Pancreas (tissue), 10 donors: Measurements from ENCODE around the gene BAHD1. TPM values are rescaled to one million over a fixed set of nuclear protein-coding genes. Genes with fewer than 3 reads are reported as not detected.

Experiments
- ATAC-seq, 4 donors: fragments of 200-7000 bp; cut with Tn5 transposase; one replicate each; pipeline versions ENCODE4 v1.8.0 to v1.9.1; 2020; ENCODE audit warnings: mild to moderate bottlenecking in 4 of 4, moderate library complexity in 4 of 4
- DNase-seq, 6 donors: peaks; one replicate each; pipeline ENCODE4 v3.0.0-alpha.2; 2020
- FAIRE-seq: peaks from 2 replicates; lab custom pipeline; 2012; peaks lifted over from hg19 to GRCh38; lab: Jason Lieb, UNC
- H3K27ac ChIP-seq, 4 donors: fragments of 200-600 bp; sonication (generic); 1 replicate in 3 of 4; 2 replicates in 1 of 4; pipeline versions ENCODE4 v1.5.0 to v1.8.0; 2020
- H3K27me3 ChIP-seq, 4 donors: fragments of 200-600 bp; one replicate each; pipeline ENCODE4 v1.8.0; 2021
- H3K36me3 ChIP-seq, 3 donors: fragments of 200-600 bp; sonication (generic) in 1 of 3; one replicate each; pipeline versions ENCODE4 v1.5.0 to v1.8.0; 2020 to 2021
- H3K4me1 ChIP-seq, 3 donors: fragments of 200-600 bp; one replicate each; pipeline ENCODE4 v1.8.0; 2021
- H3K4me3 ChIP-seq, 4 donors: fragments of 200-600 bp; sonication (generic) in 2 of 4; one replicate each; pipeline versions ENCODE4 v1.5.0 to v1.8.0; 2020 to 2021
- H3K9me3 ChIP-seq, 4 donors: fragments of 200-600 bp; one replicate each; pipeline ENCODE4 v1.8.0; 2021
- WGBS, 2 donors: extraction: QIAGEN DNeasy Blood & Tissue Kit; methylation state at CpG; one replicate each; pipeline ENCODE4 v1.1.7; 2013; 5-methylcytosine and 5-hydroxymethylcytosine counted together
- intact Hi-C, 3 donors: fragments of 100-400 bp; cut with DNase I; formaldehyde crosslinking; loops; one replicate each; pipeline versions ENCODE4 v1.11.1 to v1.14.2; 2022
- polyA plus RNA-seq, 2 donors: library from polyadenylated mRNA; stranded (reverse); fragments of 200-250 nt; gene quantifications; one replicate each; pipeline ENCODE4 v1.2.3, GENCODE V29; 2013
- total RNA-seq, 6 donors: library from RNA; stranded (reverse); fragmentation: NEBNext Ultra II Directional in 4 of 6; extraction: Animal tissue kit (Norgen Biotek cat#: 25700) in 4 of 6; gene quantifications; one replicate each; pipeline versions ENCODE4 v1.2.1 to v1.2.4, GENCODE V29; 2021 to 2023
- TF ChIP-seq, protein P1 (sequence below), 4 donors: fragments of 200-600 bp; sonication (generic) in 3 of 4; IDR thresholded peaks; one replicate each; pipeline versions ENCODE4 v1.5.0 to v1.8.0; 2021; ENCODE audit warnings: antibody characterized with exemption in 4 of 4
- donor health status: healthy with polysubstance abuse.
- donor health status: DM: no; HTN: no; CAD: no; lungs with moderate emphysema.
- donor health status: DM: no; HTN: no; CAD: no.
- donor health status: control.
- donor health status: control.
- donor health status: Bipolar disorder and iron deficiency.
- donor health status: DM: yes; HTN: yes; CAD: no.
- donor health status: DM: no; HTN: no; CAD: no.
- donor health status: DM: no; HTN: no; CAD: no.
- donor health status: DM: yes; HTN: yes; CAD: no.

The BAHD1 gene
- total and polyA plus RNA-seq, 8 donors, result 8.0 to 16.3 (median 10.7) TPM

DNA sequence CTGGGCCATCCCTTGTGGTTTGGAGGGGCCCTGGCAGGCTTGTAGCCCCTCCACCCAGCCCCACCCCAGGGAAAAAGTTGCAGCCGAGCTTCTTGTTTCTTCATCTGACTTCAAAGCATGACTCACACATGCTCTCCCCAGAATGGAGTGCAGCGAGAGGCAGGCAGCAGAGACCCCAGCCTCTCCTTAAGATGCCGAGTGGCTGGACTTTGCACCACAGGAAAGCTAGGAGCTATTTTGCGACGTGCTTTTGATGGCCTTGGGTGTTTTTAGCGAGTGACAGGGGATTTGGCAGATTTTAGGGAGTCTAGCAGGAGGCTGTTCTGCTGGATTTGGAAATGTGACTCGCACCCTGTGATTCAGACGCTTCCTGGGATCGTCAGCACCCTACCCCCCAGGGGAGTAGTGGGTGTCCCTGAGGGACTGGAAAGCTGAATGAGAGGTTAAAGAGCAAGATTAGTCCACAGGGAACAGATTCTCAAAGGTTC lies 14.2 kb downstream of the BAHD1 start:
- Histone ChIP-seq H3K4me1 (peaks cover 9 to 28% (median 20%) of the 10 kb centered on the region in 3 donors), H3K27me3 (no peaks in the 10 kb centered on the region), H3K9me3 (no peaks in the 10 kb centered on the region), H3K36me3 (peaks cover 0 to 12% (median 5%) of the 10 kb centered on the region in 3 donors), H3K27ac (no peak overlapping the region), H3K4me3 (no peak overlapping the region)
- intact Hi-C loops, result no loop called here
- no peak for FAIRE-seq
- no peak for DNase-seq
- TF ChIP-seq, protein P1, sequence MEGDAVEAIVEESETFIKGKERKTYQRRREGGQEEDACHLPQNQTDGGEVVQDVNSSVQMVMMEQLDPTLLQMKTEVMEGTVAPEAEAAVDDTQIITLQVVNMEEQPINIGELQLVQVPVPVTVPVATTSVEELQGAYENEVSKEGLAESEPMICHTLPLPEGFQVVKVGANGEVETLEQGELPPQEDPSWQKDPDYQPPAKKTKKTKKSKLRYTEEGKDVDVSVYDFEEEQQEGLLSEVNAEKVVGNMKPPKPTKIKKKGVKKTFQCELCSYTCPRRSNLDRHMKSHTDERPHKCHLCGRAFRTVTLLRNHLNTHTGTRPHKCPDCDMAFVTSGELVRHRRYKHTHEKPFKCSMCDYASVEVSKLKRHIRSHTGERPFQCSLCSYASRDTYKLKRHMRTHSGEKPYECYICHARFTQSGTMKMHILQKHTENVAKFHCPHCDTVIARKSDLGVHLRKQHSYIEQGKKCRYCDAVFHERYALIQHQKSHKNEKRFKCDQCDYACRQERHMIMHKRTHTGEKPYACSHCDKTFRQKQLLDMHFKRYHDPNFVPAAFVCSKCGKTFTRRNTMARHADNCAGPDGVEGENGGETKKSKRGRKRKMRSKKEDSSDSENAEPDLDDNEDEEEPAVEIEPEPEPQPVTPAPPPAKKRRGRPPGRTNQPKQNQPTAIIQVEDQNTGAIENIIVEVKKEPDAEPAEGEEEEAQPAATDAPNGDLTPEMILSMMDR (IDR thresholded peaks at IDR 0.05), result no peak
- 59 to 61% methylated on average over 9 of the region's 9 CpGs for WGBS, 2 donors
- no peak for ATAC-seq

DNA sequence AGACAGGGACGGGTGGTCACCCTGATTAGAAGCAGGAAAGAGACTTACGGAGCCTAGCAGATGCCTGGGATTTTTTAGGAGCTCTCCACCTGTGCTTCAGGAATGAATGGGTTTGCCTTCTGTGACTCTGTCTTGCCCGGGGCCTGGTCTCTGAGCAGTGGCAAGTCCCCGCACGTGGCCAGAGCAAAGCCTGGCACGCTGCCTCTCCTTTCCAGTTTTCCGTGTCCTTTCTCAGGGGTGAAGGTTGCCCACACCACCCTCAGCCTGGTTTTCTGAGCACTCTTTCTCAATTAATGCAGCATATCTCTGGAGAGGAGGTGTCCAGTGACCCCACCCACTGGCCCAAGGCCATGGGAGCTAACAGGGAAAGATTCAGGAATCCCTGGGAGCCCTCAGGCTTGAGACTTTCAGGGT lies 15.6 kb downstream of the BAHD1 start:
- TF ChIP-seq, protein P1 (IDR thresholded peaks at IDR 0.05), result no peak
- H3K27me3 ChIP-seq, result no peaks in the 10 kb centered on the region
- peaks cover 9 to 28% (median 20%) of the 10 kb centered on the region in 3 donors for H3K4me1 ChIP-seq
- WGBS, 2 donors, result 16 to 25% methylated on average over 7 of the region's 7 CpGs
- no peaks in the 10 kb centered on the region for H3K9me3 ChIP-seq
- intact Hi-C loops, result no loop called here
- FAIRE-seq (no peak), ATAC-seq (peak; percentile 58 to 84 (median 78)), DNase-seq (peak in 5 of 6 donors; percentile 52 to 73 (median 71))
- peaks cover 0 to 12% (median 5%) of the 10 kb centered on the region in 3 donors for H3K36me3 ChIP-seq
- peak overlapping the region in 1 of 4 donors; percentile 22 for H3K27ac ChIP-seq
- no peak overlapping the region for H3K4me3 ChIP-seq

DNA sequence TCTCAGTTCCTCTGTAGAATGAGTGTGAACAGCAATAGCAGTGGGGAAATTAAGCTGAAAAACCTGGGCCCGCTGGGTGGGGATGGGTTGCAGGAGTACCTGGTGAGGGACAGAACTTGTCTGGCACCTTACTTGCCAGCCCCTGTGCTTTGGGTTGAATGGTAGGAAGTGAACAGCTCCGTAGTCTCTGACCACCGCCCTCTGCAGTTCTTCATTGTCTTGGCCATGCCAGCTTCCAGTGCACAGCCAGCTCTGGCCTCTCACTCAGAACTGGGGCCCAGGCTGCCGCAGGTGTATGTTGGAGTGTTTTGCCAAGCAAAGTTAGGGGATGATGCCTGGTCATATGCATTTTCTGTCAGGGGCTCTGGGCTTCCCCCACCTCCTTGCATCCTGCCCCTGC lies 16.0 kb downstream of the BAHD1 start:
- Histone ChIP-seq H3K4me1 (peaks cover 9 to 25% (median 20%) of the 10 kb centered on the region in 3 donors), H3K27me3 (no peaks in the 10 kb centered on the region), H3K4me3 (no peak overlapping the region), H3K27ac (peak overlapping the region in 1 of 4 donors; percentile 22), H3K9me3 (no peaks in the 10 kb centered on the region), H3K36me3 (peaks cover 0 to 12% (median 5%) of the 10 kb centered on the region in 3 donors)
- WGBS, 2 donors, result 34 to 39% methylated on average over 4 of the region's 4 CpGs
- DNase-seq, result no peak
- intact Hi-C loops, result no loop called here
- no peak for FAIRE-seq
- peak in 2 of 4 donors; percentile 10 to 12 for ATAC-seq
- TF ChIP-seq, protein P1 (IDR thresholded peaks at IDR 0.05), result no peak

DNA sequence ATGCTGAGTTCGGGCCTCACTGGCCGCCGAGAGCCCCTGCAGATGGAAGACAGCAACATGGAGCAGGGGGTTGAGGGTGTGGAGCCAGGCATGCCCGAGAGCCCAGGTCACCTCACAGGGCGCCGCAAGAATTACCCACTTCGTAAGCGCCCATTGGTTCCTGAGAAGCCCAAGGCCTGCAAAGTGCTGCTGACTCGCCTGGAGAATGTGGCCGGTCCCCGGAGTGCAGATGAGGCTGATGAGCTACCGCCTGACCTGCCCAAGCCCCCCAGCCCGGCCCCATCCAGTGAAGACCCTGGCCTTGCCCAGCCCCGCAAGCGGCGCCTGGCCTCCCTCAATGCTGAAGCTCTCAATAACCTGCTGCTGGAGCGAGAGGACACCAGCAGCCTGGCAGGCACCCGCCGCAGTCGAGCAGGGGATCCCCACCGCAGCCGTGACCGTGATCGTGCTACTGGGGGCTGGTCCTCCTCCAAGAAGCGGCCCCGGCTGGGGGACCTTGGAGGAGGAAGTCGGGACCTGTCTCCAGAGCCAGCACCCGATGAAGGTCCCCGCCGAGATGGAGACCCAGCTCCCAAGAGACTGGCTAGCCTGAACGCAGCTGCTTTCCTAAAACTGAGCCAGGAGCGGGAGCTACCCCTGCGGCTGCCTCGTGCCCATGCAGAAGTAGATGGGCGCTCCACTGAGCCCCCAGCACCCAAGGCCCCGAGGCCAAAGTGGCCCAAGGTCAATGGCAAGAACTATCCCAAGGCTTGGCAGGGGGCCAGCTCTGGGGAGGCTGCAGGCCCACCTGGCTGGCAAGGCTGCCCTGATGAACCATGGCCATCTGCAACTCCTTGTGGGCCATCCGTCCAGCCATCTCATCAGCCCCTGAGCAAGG lies 18.0 kb downstream of the BAHD1 start:
- Histone ChIP-seq H3K4me3 (no peak overlapping the region), H3K4me1 (peaks cover 9 to 25% (median 20%) of the 10 kb centered on the region in 3 donors), H3K27ac (no peak overlapping the region), H3K27me3 (no peaks in the 10 kb centered on the region), H3K36me3 (peaks cover 0 to 12% (median 5%) of the 10 kb centered on the region in 3 donors), H3K9me3 (no peaks in the 10 kb centered on the region)
- TF ChIP-seq, protein P1 (IDR thresholded peaks at IDR 0.05), result no peak
- intact Hi-C loops, result no loop called here
- ATAC-seq (no peak), DNase-seq (peak in 2 of 6 donors; percentile 64 to 83), FAIRE-seq (no peak)
- WGBS, 2 donors, result 92 to 94% methylated on average over 32 to 37 of the region's 37 CpGs
